ENCODE measurements around the gene HOMER2.

Gene HOMER2

DNA sequence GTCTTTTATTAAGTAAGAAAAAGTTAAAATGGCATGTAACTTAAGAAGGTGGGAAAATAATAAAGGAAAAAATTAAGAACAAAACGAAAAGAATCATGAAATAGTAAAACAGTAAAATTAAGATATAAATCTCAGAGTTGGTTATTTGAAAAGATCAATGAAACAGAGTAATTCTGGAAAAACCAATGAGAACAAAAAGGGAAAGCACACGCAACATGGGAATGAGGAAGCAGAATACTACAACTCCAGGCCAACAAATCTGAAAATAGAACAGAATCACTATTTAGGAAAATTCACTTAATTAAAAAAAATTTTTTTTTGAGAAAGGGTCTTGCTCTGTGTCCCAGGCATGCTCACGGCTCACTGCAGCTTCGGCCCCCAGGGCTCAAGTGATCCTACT is 112.4 kb downstream of the HOMER2 start:
- TF ChIP-seq, protein P1, sequence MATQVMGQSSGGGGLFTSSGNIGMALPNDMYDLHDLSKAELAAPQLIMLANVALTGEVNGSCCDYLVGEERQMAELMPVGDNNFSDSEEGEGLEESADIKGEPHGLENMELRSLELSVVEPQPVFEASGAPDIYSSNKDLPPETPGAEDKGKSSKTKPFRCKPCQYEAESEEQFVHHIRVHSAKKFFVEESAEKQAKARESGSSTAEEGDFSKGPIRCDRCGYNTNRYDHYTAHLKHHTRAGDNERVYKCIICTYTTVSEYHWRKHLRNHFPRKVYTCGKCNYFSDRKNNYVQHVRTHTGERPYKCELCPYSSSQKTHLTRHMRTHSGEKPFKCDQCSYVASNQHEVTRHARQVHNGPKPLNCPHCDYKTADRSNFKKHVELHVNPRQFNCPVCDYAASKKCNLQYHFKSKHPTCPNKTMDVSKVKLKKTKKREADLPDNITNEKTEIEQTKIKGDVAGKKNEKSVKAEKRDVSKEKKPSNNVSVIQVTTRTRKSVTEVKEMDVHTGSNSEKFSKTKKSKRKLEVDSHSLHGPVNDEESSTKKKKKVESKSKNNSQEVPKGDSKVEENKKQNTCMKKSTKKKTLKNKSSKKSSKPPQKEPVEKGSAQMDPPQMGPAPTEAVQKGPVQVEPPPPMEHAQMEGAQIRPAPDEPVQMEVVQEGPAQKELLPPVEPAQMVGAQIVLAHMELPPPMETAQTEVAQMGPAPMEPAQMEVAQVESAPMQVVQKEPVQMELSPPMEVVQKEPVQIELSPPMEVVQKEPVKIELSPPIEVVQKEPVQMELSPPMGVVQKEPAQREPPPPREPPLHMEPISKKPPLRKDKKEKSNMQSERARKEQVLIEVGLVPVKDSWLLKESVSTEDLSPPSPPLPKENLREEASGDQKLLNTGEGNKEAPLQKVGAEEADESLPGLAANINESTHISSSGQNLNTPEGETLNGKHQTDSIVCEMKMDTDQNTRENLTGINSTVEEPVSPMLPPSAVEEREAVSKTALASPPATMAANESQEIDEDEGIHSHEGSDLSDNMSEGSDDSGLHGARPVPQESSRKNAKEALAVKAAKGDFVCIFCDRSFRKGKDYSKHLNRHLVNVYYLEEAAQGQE (IDR thresholded peaks at IDR 0.05; ENCODE audit: insufficient replicate concordance, low read depth), result no peak
- no peak for TF ChIP-seq SPI1 (IDR thresholded peaks at IDR 0.05; ENCODE audit: borderline replicate concordance, low read depth)
- TF ChIP-seq GABPA (IDR thresholded peaks at IDR 0.05; ENCODE audit: low read depth), result no peak
- TF ChIP-seq POLR2AphosphoS5 (IDR thresholded peaks at IDR 0.05; ENCODE audit: low read depth), result no peak
- TF ChIP-seq CTCF (IDR thresholded peaks at IDR 0.05; ENCODE audit: insufficient read depth, low read length), result no peak

DNA sequence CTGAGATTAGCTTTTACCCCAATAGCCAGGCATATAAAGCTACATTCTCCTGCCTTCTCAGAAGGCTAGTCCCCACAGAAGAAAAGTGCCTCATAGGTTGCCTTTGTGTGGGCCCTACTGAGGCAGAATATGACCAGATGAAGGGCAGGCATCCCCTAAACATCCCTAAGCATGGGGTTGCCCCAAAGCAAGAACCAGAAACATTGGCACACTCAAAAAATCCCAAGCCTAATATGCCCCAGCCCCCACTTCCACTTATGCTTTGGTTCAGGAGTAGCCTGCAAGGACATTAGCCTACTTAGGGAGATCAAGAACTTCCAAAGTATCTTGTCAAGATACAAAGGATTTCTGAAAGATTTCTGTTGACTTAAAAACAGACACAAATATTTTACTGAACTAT is 113.4 kb downstream of the HOMER2 start:
- no peak for TF ChIP-seq GABPA (IDR thresholded peaks at IDR 0.05; ENCODE audit: low read depth)
- no peak for TF ChIP-seq CTCF (IDR thresholded peaks at IDR 0.05; ENCODE audit: insufficient read depth, low read length)
- TF ChIP-seq POLR2AphosphoS5 (IDR thresholded peaks at IDR 0.05; ENCODE audit: low read depth), result no peak
- TF ChIP-seq, protein P1 (IDR thresholded peaks at IDR 0.05; ENCODE audit: insufficient replicate concordance, low read depth), result no peak
- no peak for TF ChIP-seq SPI1 (IDR thresholded peaks at IDR 0.05; ENCODE audit: borderline replicate concordance, low read depth)
- H3K4me3 ChIP-seq (replicated peaks; ENCODE audit: insufficient read depth, low read length), result no peak overlapping the region
- H3K27ac ChIP-seq (replicated peaks), result no peak overlapping the region
- no peak for DNase-seq (ENCODE audit: low read depth in 1 of 2, low spot score in 1 of 2)
- no peaks in the 10 kb centered on the region for H3K27me3 ChIP-seq (ENCODE audit: insufficient read depth, poor library complexity, severe bottlenecking)

More for the DNA sequence above, 112.4 kb downstream of the HOMER2 start:
- Histone ChIP-seq H3K27ac (replicated peaks) (no peak overlapping the region), H3K4me3 (replicated peaks; ENCODE audit: insufficient read depth, low read length) (no peak overlapping the region), H3K27me3 (ENCODE audit: insufficient read depth, poor library complexity, severe bottlenecking) (no peaks in the 10 kb centered on the region)
- no peak for DNase-seq (ENCODE audit: low read depth in 1 of 2, low spot score in 1 of 2)

DNA sequence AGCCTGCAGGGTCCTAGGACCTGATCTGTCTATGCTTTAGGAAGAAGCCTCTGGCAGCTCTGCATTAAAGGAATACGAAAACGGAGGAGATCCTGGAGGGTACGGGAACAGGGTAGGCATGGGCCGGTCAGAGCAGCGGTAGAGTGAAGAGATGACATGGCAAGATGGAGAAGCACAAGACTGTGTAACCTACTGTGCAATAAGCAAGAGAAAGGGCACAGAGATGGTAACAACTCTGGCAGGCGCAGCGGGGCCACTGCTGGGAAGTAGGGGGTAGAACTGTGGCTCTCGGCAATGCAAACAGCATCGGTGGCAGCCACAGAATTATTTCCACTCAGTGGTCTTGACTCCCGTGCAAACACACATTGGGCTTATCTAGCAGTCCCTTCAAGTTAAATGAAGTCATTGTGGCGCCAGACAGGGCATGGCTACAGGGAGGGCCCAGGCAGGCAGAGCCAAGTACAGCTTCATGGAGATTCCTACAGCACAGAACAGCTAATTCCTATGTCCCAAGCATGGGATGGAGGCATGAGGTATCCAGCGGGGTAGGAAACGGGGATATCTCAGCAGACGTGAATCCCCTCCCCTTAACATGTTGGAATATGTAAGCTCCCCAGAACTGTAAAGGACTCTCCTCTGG is 114.3 kb downstream of the HOMER2 start:
- TF ChIP-seq SPI1 (IDR thresholded peaks at IDR 0.05; ENCODE audit: borderline replicate concordance, low read depth) (no peak), CTCF (IDR thresholded peaks at IDR 0.05; ENCODE audit: insufficient read depth, low read length) (no peak), POLR2AphosphoS5 (IDR thresholded peaks at IDR 0.05; ENCODE audit: low read depth) (no peak), GABPA (IDR thresholded peaks at IDR 0.05; ENCODE audit: low read depth) (no peak)
- TF ChIP-seq, protein P1 (IDR thresholded peaks at IDR 0.05; ENCODE audit: insufficient replicate concordance, low read depth), result no peak
- Histone ChIP-seq H3K27me3 (ENCODE audit: insufficient read depth, poor library complexity, severe bottlenecking) (no peaks in the 10 kb centered on the region), H3K4me3 (replicated peaks; ENCODE audit: insufficient read depth, low read length) (no peak overlapping the region), H3K27ac (replicated peaks) (no peak overlapping the region)
- DNase-seq (ENCODE audit: low read depth in 1 of 2, low spot score in 1 of 2), result no peak

Measured in HL-60 (cell line).